ENCODE measurements around the gene SNX10. TPM values are rescaled to one million over a fixed set of nuclear protein-coding genes. Genes with fewer than 3 reads are reported as not detected.

SNX10 gene
- total RNA-seq, 2 experiments from 2014 or later = 31.0 to 31.6 TPM

DNA sequence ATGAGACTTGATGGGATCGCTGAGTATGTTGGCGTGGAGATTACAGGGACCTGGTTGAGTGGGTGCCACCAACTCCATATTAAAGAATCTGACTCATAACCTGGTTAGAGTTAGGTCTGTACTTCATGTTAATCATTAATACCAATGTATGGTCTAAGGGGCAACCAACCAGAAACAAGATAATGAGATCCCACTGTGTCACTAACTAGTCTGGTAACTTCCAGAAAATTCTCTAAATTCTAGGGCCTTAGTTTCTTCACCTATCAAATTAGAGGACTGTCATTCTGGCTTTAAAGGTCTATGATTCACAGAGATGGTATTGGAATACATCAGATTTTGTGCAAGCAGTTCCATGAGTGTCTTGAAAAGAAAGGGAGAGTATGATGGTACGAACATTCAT is 102.2 kb downstream of the SNX10 start:
- no peaks in the 10 kb centered on the region for H3K36me3 Mint-ChIP-seq
- no peak for ATAC-seq (ENCODE audit: low read depth)
- no peak overlapping the region for H3K4me3 Mint-ChIP-seq
- POLR2A ChIA-PET = no interaction called here
- H3K9me3 Mint-ChIP-seq = no peaks in the 10 kb centered on the region
- no peak for DNase-seq
- H3K27ac Mint-ChIP-seq = no peak overlapping the region
- H3K27me3 Mint-ChIP-seq = peaks cover 62% of the 10 kb centered on the region
- peaks cover 5% of the 10 kb centered on the region for H3K4me1 Mint-ChIP-seq

DNA sequence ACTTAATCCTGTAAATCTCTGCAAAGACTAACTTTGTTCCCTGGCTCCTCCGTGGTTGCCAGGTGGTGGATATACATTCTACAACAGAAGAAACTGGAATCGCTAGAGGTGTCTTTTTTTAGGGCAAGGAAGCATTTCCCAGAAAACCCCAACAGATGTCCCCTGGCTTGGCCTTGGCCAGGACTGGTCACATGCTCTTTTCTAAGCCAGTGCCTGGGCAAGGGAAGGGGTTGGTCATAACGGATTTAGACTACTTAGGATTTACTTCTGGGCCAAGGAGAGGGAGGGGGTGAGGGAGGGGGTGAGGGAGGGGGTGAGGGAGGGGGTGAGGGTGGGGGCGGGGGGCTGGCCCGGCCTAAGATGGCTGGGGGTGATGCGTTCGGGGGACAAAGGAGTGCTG is 105.7 kb downstream of the SNX10 start:
- H3K27me3 Mint-ChIP-seq = peaks cover 61% of the 10 kb centered on the region
- ATAC-seq (ENCODE audit: low read depth) (no peak), DNase-seq (no peak)
- H3K4me1 Mint-ChIP-seq = peaks cover 11% of the 10 kb centered on the region
- no peaks in the 10 kb centered on the region for H3K36me3 Mint-ChIP-seq
- no peak overlapping the region for H3K27ac Mint-ChIP-seq
- H3K4me3 Mint-ChIP-seq = peak overlapping the region; percentile 11
- POLR2A ChIA-PET = no interaction called here
- H3K9me3 Mint-ChIP-seq = no peaks in the 10 kb centered on the region

DNA sequence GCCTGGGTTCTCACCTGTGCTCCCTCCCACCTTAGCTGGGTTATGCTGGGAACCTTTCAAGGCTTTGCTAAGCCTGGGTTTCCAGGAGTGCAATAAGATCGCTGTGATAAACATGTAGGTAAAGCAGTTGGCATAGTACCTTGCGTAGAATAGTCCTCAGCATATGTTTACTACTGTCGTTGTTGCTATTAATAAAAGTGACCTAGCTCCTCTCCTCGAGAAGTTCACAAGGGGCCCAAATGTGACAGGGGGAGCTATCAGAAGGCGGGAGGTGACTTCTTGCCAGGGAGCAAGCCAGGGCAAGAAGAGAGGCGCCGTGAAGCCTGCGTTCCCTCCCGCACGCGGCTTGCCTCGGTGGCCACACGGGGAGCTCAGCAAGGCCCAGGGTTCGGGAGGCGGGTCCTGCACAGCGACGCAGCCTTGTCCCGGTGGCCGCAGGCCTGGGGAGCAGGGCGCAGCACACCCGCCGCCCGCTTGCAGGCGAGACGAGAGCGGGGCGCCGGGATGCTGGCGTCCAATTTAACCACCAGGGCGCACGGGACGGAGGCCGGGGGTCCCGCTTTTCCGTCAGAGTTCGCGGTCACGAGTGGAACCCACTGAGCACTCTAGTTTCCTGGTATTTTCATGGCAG is 106.2 kb downstream of the SNX10 start:
- Mint-ChIP-seq H3K36me3 (no peaks in the 10 kb centered on the region), H3K4me1 (peaks cover 11% of the 10 kb centered on the region), H3K4me3 (peak overlapping the region; percentile 71), H3K9me3 (no peaks in the 10 kb centered on the region), H3K27ac (no peak overlapping the region), H3K27me3 (peaks cover 61% of the 10 kb centered on the region)
- POLR2A ChIA-PET = no interaction called here
- DNase-seq = peak; percentile 47
- ATAC-seq (ENCODE audit: low read depth) = peak; percentile 53

DNA sequence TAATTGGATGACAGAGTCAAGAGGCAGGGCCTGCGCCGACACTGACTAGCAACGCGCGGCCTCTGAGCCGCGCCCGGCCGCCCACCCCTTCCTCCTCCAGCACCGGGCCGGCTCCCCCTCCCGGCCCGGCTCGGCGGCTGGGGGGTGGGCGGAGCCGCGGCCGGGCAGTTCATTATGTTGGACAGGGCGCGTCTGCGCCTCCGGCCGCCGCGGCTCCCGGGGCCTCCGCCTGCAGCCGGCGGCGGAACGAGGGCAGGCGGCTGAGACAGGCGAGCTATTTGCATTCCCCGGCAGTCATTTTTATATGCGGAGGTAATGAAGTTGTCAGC is 106.7 kb downstream of the SNX10 start:
- H3K36me3 Mint-ChIP-seq = no peaks in the 10 kb centered on the region
- peak; percentile 69 for ATAC-seq (ENCODE audit: low read depth)
- no peaks in the 10 kb centered on the region for H3K9me3 Mint-ChIP-seq
- POLR2A ChIA-PET = no interaction called here
- peaks cover 11% of the 10 kb centered on the region for H3K4me1 Mint-ChIP-seq
- DNase-seq = peak; percentile 47
- H3K27me3 Mint-ChIP-seq = peaks cover 57% of the 10 kb centered on the region
- no peak overlapping the region for H3K27ac Mint-ChIP-seq
- peak overlapping the region; percentile 71 for H3K4me3 Mint-ChIP-seq

DNA sequence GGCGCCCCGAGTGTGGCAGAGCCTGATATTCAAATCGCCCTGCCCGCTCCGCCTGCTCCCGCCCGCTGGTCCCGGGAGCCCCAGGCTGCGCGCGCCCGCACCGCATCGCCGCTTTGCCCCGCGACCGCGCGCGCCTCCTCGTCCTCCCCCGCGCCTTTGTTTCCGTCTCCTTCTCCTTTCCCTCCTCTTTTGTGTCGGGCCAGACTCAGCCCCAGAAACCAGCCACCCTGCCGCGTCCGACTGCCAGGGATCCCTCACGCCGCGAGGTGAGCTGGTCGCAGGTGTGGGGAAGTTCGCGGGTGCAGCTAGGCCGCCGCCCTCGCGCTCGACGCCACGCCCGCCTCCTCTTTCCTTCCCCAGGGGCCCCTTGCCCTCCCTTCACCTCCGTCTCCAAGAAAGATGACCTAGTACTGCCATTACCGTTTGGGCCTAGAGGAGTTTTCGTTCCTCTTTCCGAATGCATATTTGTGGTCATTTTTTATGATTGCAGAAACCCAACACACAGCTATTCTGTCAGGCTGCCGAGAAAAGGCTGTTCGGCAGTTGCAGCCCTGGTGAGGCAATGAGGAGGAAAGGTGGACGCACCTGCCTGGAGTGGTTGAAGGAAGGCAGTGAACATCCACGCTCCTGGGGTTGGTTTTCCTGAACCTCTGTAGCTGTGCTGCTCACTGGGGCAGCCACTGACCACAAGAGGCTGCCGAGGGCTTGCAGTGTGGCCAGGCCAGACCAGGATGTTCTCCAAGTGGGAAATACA is 107.3 kb downstream of the SNX10 start:
- Mint-ChIP-seq H3K4me1 (peaks cover 11% of the 10 kb centered on the region), H3K27ac (peak overlapping the region; percentile 73), H3K36me3 (no peaks in the 10 kb centered on the region), H3K4me3 (peak overlapping the region; percentile 96), H3K27me3 (peaks cover 52% of the 10 kb centered on the region), H3K9me3 (no peaks in the 10 kb centered on the region)
- ATAC-seq (ENCODE audit: low read depth) (peak; percentile 43), DNase-seq (no peak)
- POLR2A ChIA-PET = no interaction called here

DNA sequence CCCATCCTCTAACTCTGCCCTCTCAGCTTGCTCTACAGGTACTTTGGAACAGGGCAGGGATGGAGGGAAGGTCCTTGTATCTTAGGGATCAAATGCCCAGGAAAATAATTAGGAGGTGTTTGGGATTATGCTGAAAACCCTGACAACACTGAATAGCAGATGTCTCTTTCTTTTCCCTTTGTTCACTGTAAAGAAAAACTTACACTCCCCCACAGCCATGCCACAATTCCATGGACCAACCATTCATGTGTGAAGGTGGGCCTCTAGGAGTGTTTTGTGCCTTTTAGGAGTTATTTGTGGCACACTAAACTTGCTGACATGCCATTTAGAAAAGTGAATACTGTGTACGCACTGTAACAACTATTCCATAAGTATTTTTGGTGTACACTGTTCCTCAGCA is 108.1 kb downstream of the SNX10 start:
- POLR2A ChIA-PET = no interaction called here
- Mint-ChIP-seq H3K27ac (no peak overlapping the region), H3K36me3 (no peaks in the 10 kb centered on the region), H3K9me3 (no peaks in the 10 kb centered on the region), H3K4me1 (peaks cover 11% of the 10 kb centered on the region), H3K4me3 (peak overlapping the region; percentile 10), H3K27me3 (peaks cover 52% of the 10 kb centered on the region)
- ATAC-seq (ENCODE audit: low read depth) (no peak), DNase-seq (no peak)

DNA sequence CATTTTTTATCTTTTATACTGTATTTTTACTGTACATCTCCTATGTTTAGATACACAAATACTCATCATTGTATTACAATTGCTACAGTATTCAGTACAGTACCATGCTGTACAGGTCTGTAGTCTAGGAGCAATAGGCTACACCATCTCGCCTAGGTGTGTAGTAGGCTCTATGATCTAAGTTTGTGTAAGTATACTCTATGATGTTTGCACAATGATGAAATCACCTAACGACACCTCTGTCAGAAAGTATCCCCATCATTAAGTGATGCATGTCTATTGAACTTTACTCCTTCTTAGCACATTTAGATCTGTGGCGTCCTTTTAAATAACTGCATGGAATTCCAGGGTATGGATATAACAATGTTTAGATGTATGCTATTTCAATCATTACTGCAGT is 112.0 kb downstream of the SNX10 start:
- DNase-seq (no peak), ATAC-seq (ENCODE audit: low read depth) (no peak)
- peaks cover 7% of the 10 kb centered on the region for H3K4me1 Mint-ChIP-seq
- H3K9me3 Mint-ChIP-seq = no peaks in the 10 kb centered on the region
- POLR2A ChIA-PET = no interaction called here
- H3K27me3 Mint-ChIP-seq = peaks cover 39% of the 10 kb centered on the region
- no peaks in the 10 kb centered on the region for H3K36me3 Mint-ChIP-seq
- no peak overlapping the region for H3K27ac Mint-ChIP-seq
- H3K4me3 Mint-ChIP-seq = no peak overlapping the region

DNA sequence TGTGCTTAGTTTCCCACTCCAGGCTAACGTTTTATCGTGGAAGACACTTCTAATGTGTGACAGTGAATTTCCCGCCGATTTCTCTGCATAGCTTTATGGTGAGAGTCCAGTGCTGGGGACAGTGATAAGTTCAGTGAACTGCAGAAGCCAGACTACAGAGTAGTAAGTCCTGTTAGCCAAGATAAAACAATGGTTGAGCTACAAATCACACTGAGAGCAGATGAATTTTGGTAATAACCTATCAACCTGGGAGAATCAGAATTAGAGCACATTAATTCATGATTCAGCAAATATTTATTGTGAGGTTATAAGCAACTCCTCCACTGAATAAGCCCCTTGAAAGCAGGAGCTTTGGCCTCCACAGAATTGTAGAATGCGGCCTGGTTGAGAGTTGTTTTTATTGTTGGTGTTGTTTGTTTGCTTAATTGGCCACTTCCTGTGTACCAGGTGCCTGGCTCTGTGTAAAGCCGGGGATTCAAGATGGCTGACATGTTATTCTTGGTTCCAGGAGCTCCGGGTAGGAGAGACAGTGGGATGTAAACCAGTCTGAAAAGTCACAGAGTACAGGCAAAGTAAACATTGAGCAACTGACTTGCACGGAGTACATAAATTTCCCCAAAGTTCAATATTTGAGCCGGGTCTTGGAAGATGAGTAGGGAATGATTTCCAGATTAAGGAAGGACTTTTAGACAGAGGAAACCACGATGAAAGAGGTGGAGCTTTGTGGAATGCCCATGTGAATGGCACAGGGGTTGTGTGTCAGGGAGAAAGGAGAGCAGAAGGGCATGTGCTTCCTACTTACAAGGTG is 112.7 kb downstream of the SNX10 start:
- Mint-ChIP-seq H3K27me3 (peaks cover 35% of the 10 kb centered on the region), H3K9me3 (no peaks in the 10 kb centered on the region), H3K36me3 (no peaks in the 10 kb centered on the region), H3K4me1 (peaks cover under 1% of the 10 kb centered on the region), H3K4me3 (no peak overlapping the region), H3K27ac (no peak overlapping the region)
- DNase-seq (no peak), ATAC-seq (ENCODE audit: low read depth) (no peak)
- POLR2A ChIA-PET = no interaction called here

DNA sequence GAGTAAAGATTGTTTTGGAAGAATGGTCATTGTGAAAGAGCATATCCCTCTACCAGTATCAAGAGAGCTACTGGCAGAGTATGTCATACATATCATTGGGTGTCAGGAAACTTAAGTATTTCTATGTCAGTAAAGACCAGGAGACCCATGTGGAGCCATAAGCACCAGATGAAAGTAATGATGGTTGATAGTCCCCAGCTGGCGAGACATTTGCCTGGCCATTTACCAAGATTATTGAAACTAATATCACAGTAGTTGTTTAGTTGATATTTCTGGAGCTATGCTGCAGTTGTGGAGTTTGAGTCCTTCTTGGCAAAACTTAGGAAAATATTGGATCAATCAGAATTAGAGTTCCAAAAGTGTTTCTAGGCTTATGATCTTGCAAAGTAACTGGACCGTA is 114.8 kb downstream of the SNX10 start:
- DNase-seq = no peak
- no peaks in the 10 kb centered on the region for H3K36me3 Mint-ChIP-seq
- H3K9me3 Mint-ChIP-seq = no peaks in the 10 kb centered on the region
- H3K4me1 Mint-ChIP-seq = no peaks in the 10 kb centered on the region
- POLR2A ChIA-PET = no interaction called here
- H3K4me3 Mint-ChIP-seq = no peak overlapping the region
- ATAC-seq (ENCODE audit: low read depth) = no peak
- peaks cover 30% of the 10 kb centered on the region for H3K27me3 Mint-ChIP-seq
- H3K27ac Mint-ChIP-seq = no peak overlapping the region

DNA sequence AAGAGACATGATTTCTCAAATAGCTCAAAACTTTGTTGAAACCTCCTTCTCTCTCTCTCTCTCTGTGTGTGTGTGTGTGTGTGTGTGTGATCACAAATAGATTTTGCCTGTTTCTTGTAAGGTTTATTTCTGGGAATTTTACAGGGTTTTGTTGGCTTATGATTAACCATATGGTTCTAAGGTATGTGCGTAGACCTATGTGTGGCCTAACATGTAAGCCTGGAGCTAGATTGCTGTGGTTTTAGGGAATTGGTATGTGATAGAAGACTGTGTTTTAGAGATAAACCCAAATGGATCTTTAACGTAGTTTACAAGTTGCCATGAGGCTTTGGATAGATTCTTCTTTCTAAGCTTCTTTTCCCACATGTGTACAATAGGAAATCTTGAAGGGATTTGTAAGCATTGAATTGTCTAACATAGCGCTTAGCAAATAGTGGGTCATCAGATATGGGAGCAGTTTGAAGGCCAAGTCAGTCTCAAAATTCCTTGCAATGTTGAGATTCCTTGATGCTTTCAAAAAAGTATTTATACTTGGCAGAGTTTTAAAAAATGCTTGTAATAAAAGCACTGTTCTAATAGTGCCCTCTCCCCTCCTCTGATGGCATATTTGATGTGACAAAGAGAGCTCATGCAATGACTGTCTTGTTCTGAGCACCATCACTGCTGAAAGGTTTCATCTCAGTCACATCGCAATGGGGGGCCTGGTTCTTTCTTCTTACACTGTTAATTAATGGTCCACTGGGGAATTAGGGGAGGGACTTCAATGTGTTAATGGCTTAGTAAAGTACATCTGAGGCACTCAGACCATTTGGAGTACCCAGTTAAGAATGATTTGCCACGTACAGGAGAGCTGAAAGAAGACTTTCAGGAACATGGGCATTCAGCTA is 118.2 kb downstream of the SNX10 start:
- Mint-ChIP-seq H3K27me3 (peaks cover 33% of the 10 kb centered on the region), H3K9me3 (no peaks in the 10 kb centered on the region), H3K4me1 (no peaks in the 10 kb centered on the region), H3K27ac (no peak overlapping the region), H3K4me3 (no peak overlapping the region), H3K36me3 (no peaks in the 10 kb centered on the region)
- DNase-seq (no peak), ATAC-seq (ENCODE audit: low read depth) (no peak)
- POLR2A ChIA-PET = no interaction called here

DNA sequence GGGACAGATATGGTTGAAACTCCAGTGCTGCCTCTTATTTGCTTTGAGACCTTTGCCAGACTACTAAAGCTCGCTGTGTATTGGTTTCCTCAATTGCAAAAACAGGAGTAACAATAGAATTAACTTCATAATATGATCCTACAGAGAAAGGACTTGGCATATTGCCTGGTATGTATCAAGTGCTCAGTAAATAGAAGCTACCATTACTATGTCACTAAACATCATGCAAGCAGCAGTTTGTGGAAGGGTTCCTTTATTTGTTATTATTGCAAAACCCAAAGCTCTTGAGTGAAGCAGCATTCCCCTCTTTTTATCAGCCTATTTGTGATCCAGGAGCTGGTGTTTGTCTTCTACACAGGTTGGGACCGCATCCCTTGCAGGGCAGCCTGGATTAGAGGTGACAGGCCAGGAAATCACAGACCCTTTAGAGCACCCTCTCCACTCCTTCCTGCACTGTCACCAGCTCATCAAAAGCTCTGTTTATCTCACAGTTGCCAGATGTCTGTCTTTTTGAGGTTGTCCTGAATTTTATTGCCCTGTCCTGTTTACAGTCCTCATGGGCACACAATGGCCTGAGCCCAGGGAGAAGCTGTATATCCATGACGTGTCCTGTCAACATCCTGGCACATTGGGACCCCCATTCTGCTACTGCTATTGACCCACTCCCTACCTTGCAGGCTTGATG is 121.5 kb downstream of the SNX10 start:
- Mint-ChIP-seq H3K36me3 (no peaks in the 10 kb centered on the region), H3K27me3 (peaks cover 24% of the 10 kb centered on the region), H3K27ac (no peak overlapping the region), H3K4me1 (peaks cover 4% of the 10 kb centered on the region), H3K4me3 (no peak overlapping the region), H3K9me3 (no peaks in the 10 kb centered on the region)
- POLR2A ChIA-PET = no interaction called here
- DNase-seq = no peak
- no peak for ATAC-seq (ENCODE audit: low read depth)

DNA sequence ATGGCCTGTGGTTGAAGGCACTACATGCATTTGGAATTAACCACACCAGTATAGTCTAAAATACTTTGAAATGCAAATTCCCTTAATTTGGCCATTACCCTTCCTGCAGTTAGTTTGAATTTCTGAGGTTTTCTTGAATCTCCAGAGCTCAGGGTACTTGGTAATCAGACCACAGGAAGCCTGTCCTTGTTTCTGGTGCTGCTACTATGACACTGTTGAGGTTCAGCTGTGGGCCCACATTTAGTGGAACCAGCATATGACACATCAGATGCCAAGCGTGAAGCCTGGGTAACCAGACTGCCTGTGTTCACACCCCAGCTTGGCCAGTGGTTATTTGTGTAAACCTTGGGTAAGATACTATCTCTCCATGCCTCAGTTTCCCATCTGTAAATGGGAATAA is 124.3 kb downstream of the SNX10 start:
- Mint-ChIP-seq H3K27ac (no peak overlapping the region), H3K27me3 (peaks cover 18% of the 10 kb centered on the region), H3K4me3 (no peak overlapping the region), H3K9me3 (no peaks in the 10 kb centered on the region), H3K4me1 (peaks cover 6% of the 10 kb centered on the region), H3K36me3 (no peaks in the 10 kb centered on the region)
- ATAC-seq (ENCODE audit: low read depth) (no peak), DNase-seq (no peak)
- POLR2A ChIA-PET = no interaction called here

DNA sequence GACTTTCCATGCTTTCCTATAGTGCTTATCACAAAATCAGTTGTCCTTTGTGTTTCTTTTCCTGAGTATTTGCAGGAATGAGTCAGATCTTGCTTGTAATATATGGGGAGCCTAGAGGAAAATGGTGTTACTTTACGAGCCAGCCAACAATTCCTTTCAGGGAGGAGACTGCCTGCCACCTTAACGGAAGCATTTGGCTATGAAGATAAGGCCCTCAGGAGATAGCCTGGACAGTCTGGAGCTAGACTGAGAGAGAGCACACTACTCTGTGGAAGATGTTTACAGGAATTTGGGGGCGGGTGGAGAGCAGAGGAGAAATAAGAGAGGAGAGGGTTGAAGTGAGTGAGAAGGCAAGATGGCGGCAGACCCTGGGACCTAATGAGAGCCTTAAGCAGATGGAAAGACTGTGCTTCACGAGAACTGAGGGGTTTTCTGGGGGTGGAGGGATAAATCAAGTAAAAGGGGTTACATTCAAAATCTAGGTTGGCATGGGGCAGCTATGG is 126.3 kb downstream of the SNX10 start:
- Mint-ChIP-seq H3K4me3 (no peak overlapping the region), H3K27ac (no peak overlapping the region), H3K27me3 (peaks cover 14% of the 10 kb centered on the region), H3K36me3 (no peaks in the 10 kb centered on the region), H3K4me1 (peaks cover 6% of the 10 kb centered on the region), H3K9me3 (no peaks in the 10 kb centered on the region)
- POLR2A ChIA-PET = no interaction called here
- ATAC-seq (ENCODE audit: low read depth) (no peak), DNase-seq (no peak)
